Measurements from ENCODE around the gene LSMEM2. TPM values are rescaled to one million over a fixed set of nuclear protein-coding genes. Genes with fewer than 3 reads are reported as not detected.

LSMEM2 gene
- total RNA-seq, 4 donors from 2014 or later = 0.30 TPM; not detected in 3

- H3K4me1 ChIP-seq = peaks cover 26% of the 10 kb centered on the region
- 91% methylated on average over 16 of the region's 23 CpGs for WGBS
Measured at GRCh38 chr3:50288387-50289007, 9.6 kb downstream of the LSMEM2 start.

DNA sequence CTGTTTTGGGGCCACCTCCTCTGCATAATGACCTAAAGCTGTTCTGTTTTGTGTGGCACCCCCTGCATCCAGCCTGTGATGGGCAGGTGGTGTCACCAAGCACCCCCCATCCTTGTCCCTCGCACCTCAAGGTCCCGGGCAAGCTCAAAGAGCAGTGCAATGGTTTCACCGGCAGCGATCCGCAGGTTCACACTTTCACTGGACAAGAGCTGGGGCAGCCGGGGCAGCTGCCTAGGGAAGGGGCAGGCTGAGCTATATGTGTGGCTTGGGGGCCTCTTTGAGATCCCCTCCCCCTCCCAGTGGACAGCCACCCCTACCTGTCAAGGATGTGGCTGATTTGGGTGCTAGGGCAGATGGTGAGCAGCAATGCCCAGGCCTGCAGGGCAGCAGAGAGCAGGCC is 10.2 kb downstream of the LSMEM2 start:
- WGBS = 93% methylated on average over 5 of the region's 6 CpGs
- no peak for DNase-seq (ENCODE audit: low spot score in 2 of 2)
- Histone ChIP-seq H3K27me3 (no peaks in the 10 kb centered on the region), H3K4me1 (peaks cover 26% of the 10 kb centered on the region), H3K4me3 (no peak overlapping the region), H3K36me3 (peaks cover 46% of the 10 kb centered on the region), H3K9me3 (no peaks in the 10 kb centered on the region), H3K27ac (no peak overlapping the region)
- TF ChIP-seq POLR2A (IDR thresholded peaks at IDR 0.05) (no peak), POLR2AphosphoS5 (IDR thresholded peaks at IDR 0.05) (no peak), CTCF (IDR thresholded peaks at IDR 0.05) (no peak), EP300 (IDR thresholded peaks at IDR 0.05) (no peak)

More at GRCh38 chr3:50288387-50289007, 9.6 kb downstream of the LSMEM2 start:
- no peak overlapping the region for H3K27ac ChIP-seq
- no peak for DNase-seq (ENCODE audit: low spot score in 2 of 2)
- no peak for TF ChIP-seq EP300 (IDR thresholded peaks at IDR 0.05)
- no peak for TF ChIP-seq CTCF (IDR thresholded peaks at IDR 0.05)
- no peak for TF ChIP-seq POLR2AphosphoS5 (IDR thresholded peaks at IDR 0.05)
- no peak for TF ChIP-seq POLR2A (IDR thresholded peaks at IDR 0.05)
- no peak overlapping the region for H3K4me3 ChIP-seq
- no peaks in the 10 kb centered on the region for H3K27me3 ChIP-seq
- no peaks in the 10 kb centered on the region for H3K9me3 ChIP-seq
- peaks cover 46% of the 10 kb centered on the region for H3K36me3 ChIP-seq

DNA sequence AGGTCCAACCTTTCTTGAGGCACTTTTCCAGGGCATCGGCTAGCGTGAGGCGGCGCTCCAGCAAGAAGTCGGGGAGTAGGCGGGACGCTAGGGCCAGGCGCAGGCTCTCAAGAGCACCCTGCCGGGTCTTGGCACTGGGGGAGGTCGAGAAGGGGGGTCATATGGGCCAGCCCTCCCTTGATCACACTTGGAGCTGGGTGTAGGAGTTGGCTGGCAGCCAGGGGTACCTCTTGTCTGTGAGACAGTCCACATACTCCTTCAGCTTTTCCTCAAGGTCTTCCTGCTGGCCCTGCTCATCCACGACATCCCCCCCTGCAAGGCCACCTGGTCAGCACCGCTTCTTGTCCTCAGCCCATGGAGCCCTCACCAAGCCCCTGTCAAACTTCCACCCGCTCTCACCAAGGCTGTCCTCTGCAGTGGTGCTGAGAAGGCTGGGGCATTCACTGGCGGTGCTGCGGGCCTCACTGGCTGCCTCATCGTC is 11.3 kb downstream of the LSMEM2 start:
- Histone ChIP-seq H3K9me3 (no peaks in the 10 kb centered on the region), H3K4me3 (no peak overlapping the region), H3K36me3 (peaks cover 46% of the 10 kb centered on the region), H3K27me3 (no peaks in the 10 kb centered on the region), H3K27ac (no peak overlapping the region), H3K4me1 (peaks cover 26% of the 10 kb centered on the region)
- peak in 1 of 2 donors; percentile 76 for DNase-seq (ENCODE audit: low spot score in 2 of 2)
- whole genome bisulfite sequencing = 94% methylated on average over 9 of the region's 16 CpGs
- TF ChIP-seq CTCF (IDR thresholded peaks at IDR 0.05) = no peak
- no peak for TF ChIP-seq POLR2A (IDR thresholded peaks at IDR 0.05)
- no peak for TF ChIP-seq EP300 (IDR thresholded peaks at IDR 0.05)
- TF ChIP-seq POLR2AphosphoS5 (IDR thresholded peaks at IDR 0.05) = no peak

DNA sequence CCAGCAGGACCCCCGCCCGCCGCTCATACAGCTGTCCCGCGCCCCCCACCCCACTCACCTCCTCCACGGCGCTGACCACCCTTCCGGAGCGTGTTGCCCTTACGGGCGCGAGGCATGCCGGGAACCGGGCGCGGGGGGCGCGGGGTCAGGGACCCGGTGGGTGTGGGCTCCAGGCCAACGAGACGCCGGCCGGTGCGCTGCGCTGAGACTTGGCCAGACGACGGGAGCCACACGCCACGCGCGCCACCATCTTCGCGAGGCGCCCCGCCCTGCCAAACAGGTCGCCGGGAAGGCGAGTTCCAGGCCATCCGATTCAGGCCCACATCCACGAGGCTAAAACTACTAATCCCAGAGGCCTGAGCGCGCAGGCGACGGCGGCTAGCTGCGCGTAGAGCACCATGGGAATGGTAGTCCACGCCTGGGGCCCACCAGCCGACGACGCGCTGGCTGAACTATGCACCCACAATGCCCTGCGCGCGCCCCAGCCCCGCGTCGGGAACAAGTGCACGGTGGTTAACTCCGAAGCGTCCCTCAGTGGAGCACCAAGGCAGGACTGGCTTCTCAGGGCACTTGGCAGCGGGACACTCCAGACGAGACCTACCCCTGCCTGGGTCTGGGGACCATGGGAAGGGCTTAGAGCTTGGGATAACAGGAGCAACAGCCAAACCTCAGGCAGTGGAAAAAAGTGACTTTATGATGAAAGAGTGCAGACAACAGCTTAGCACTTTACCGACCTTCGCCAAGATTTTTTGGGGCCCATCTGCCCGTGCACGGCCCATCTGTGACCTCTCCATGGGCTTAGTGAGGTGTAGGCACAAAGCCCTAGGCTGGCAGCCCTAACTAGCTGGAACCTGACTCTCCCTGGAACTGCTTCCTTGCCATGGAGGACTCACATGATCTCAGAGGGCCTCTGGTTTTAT is 13.5 kb downstream of the LSMEM2 start, which contains the start of gene IFRD2:
Gene IFRD2, minus strand, starts transcription at position 271 of the 920 bp plus-strand sequence. Its CDS starts 155 bp downstream, at position 116.
- no peaks in the 10 kb centered on the region for H3K27me3 ChIP-seq
- H3K27ac ChIP-seq = peak within 1 kb of the TSS; percentile 89
- peaks cover 26% of the 10 kb centered on the region for H3K4me1 ChIP-seq
- peak within 1 kb of the TSS; percentile 85 for H3K4me3 ChIP-seq
- DNase-seq (ENCODE audit: low spot score in 2 of 2) = peak; percentile 97 to 98
- TF ChIP-seq EP300 (IDR thresholded peaks at IDR 0.05) = peak; percentile 16
- peak; percentile 43 to 93 (median 89) for TF ChIP-seq POLR2AphosphoS5 (IDR thresholded peaks at IDR 0.05)
- TF ChIP-seq POLR2A (IDR thresholded peaks at IDR 0.05) = no peak
- no peak for TF ChIP-seq CTCF (IDR thresholded peaks at IDR 0.05)
- no peaks in the 10 kb centered on the region for H3K9me3 ChIP-seq
- WGBS = no CpG with 5 or more reads among the region's 67 CpGs
- H3K36me3 ChIP-seq = peaks cover 40% of the 10 kb centered on the region
